SK-N-SH treated with all-trans-retinoic acid at 6 μM for 48 hours (cell line): ENCODE results near the gene MAB21L4.

ENCODE experiments used
- ATAC-seq: fragments of 200-7000 bp; cut with Tn5 transposase; 3 replicates; pipeline ENCODE4 v1.9.1; 2020; ENCODE audit warnings: mild to moderate bottlenecking, moderate library complexity
- ARNTL ChIP-seq: fragments of 450-650 bp; formaldehyde crosslinking; IDR thresholded peaks from 2 replicates; pipeline ENCODE4 v1.5.0; 2020; ENCODE audit warnings: low read depth, mild to moderate bottlenecking, moderate library complexity, borderline replicate concordance
- BACH2 ChIP-seq: fragments of 250-450 bp; sonication (Bioruptor Pico); IDR thresholded peaks from 2 replicates; pipeline ENCODE4 v1.9.0; 2021; ENCODE audit warnings: mild to moderate bottlenecking, borderline replicate concordance
- CREB5 ChIP-seq: fragments of 250-450 bp; sonication (Bioruptor Pico); IDR thresholded peaks from 2 replicates; pipeline ENCODE4 v1.5.1; 2020; ENCODE audit warnings: low read depth, mild to moderate bottlenecking, moderate library complexity
- CSRNP3 ChIP-seq: fragments of 250-450 bp; sonication (Bioruptor Pico); IDR thresholded peaks from 2 replicates; pipeline ENCODE4 v1.5.1; 2021; ENCODE audit warnings: mild to moderate bottlenecking, moderate library complexity
- ESRRG ChIP-seq: fragments of 250-450 bp; sonication (Bioruptor Pico); IDR thresholded peaks from 2 replicates; pipeline ENCODE4 v1.6.1; 2021; ENCODE audit warnings: mild to moderate bottlenecking
- GLIS3 ChIP-seq: fragments of 250-450 bp; sonication (Bioruptor Pico); IDR thresholded peaks from 2 replicates; pipeline ENCODE4 v1.5.0; 2020; ENCODE audit warnings: mild to moderate bottlenecking, moderate library complexity
- ISL1 ChIP-seq: fragments of 250-450 bp; sonication (Bioruptor Pico); IDR thresholded peaks from 2 replicates; pipeline ENCODE4 v2.1.2; 2022; ENCODE audit warnings: mild to moderate bottlenecking, moderate library complexity
- OSR1 ChIP-seq: fragments of 250-450 bp; sonication (Bioruptor Pico); IDR thresholded peaks from 2 replicates; pipeline ENCODE4 v1.8.0; 2022; ENCODE audit warnings: moderate library complexity, mild to moderate bottlenecking, inconsistent platforms
- PPARA ChIP-seq: fragments of 250-450 bp; sonication (Bioruptor Pico); IDR thresholded peaks from 2 replicates; pipeline ENCODE4 v1.5.0; 2020; ENCODE audit warnings: mild to moderate bottlenecking, borderline replicate concordance
- RARB ChIP-seq: fragments of 250-450 bp; sonication (Bioruptor Pico); IDR thresholded peaks from 2 replicates; pipeline ENCODE4 v1.8.0; 2021; ENCODE audit warnings: mild to moderate bottlenecking, moderate library complexity
- SNAI2 ChIP-seq: fragments of 250-450 bp; sonication (Bioruptor Pico); IDR thresholded peaks from 2 replicates; pipeline ENCODE4 v1.5.0; 2020; ENCODE audit warnings: mild to moderate bottlenecking, moderate library complexity
- TCF4 ChIP-seq: fragments of 250-450 bp; sonication (Bioruptor Pico); IDR thresholded peaks from 2 replicates; pipeline ENCODE4 v1.8.0; 2021; ENCODE audit warnings: mild to moderate bottlenecking, moderate library complexity, borderline replicate concordance
- TOX ChIP-seq: fragments of 250-450 bp; sonication (Bioruptor Pico); IDR thresholded peaks from 2 replicates; pipeline ENCODE4 v1.8.0; 2021; ENCODE audit warnings: mild to moderate bottlenecking, moderate library complexity, borderline replicate concordance
- TSHZ2 ChIP-seq: fragments of 250-450 bp; sonication (Bioruptor Pico); IDR thresholded peaks from 2 replicates; pipeline ENCODE4 v1.5.0; 2020; ENCODE audit warnings: mild to moderate bottlenecking, moderate library complexity
- ZFP3 ChIP-seq: fragments of 250-450 bp; sonication (Bioruptor Pico); IDR thresholded peaks from 2 replicates; pipeline ENCODE4 v1.5.0; 2020; ENCODE audit warnings: mild to moderate bottlenecking, moderate library complexity
- ZNF565 ChIP-seq: fragments of 450-650 bp; formaldehyde crosslinking; conservative IDR thresholded peaks from 2 replicates; pipeline ENCODE4 v1.5.0; 2020; ENCODE audit warnings: low read depth, mild to moderate bottlenecking, moderate library complexity
- ZNF70 ChIP-seq: fragments of 450-650 bp; formaldehyde crosslinking; IDR thresholded peaks from 2 replicates; pipeline ENCODE4 v1.5.0; 2020; ENCODE audit warnings: mild to moderate bottlenecking, moderate library complexity
- ZNF8 ChIP-seq: fragments of 450-650 bp; formaldehyde crosslinking; IDR thresholded peaks from 2 replicates; pipeline ENCODE4 v1.5.0; 2020; ENCODE audit warnings: mild to moderate bottlenecking, moderate library complexity

MAB21L4 gene

GRCh38 chr2:240909216-240909974 lies 13.4 kb upstream of the MAB21L4 start:
- TF ChIP-seq ESRRG (CRISPR knock-in tag) (no peak), TCF4 (peak; percentile 90)
- no peak; the same call in 2 of the 3 replicates for ATAC-seq

GRCh38 chr2:240906911-240907590 lies 11.1 kb upstream of the MAB21L4 start:
- TF ChIP-seq ZNF8 (CRISPR knock-in tag) (no peak), PPARA (no peak), GLIS3 (CRISPR knock-in tag) (no peak), TSHZ2 (CRISPR knock-in tag) (no peak), ISL1 (CRISPR knock-in tag) (no peak), ZNF565 (CRISPR knock-in tag) (no peak), RARB (CRISPR knock-in tag) (no peak), CREB5 (CRISPR knock-in tag) (no peak), CSRNP3 (CRISPR knock-in tag) (no peak)
- ATAC-seq = peak; percentile 35

- peak; percentile 48 for ATAC-seq
- no peak for TF ChIP-seq TOX (CRISPR knock-in tag)
- TF ChIP-seq ZNF70 (CRISPR knock-in tag) = no peak
- TF ChIP-seq ISL1 (CRISPR knock-in tag) = no peak
- no peak for TF ChIP-seq ZFP3 (CRISPR knock-in tag)
- no peak for TF ChIP-seq CREB5 (CRISPR knock-in tag)
- TF ChIP-seq ZNF565 (CRISPR knock-in tag) = no peak
- TF ChIP-seq CSRNP3 (CRISPR knock-in tag) = no peak
- TF ChIP-seq SNAI2 (CRISPR knock-in tag) = no peak
Observed at GRCh38 chr2:240906141-240906910, 10.4 kb upstream of the MAB21L4 start, which contains the start of gene CROCC2. Gene CROCC2 (plus strand): TSS chr2:240906336. CDS start chr2:240906514, 178 bp downstream.

- no peak for TF ChIP-seq TOX (CRISPR knock-in tag)
- TF ChIP-seq BACH2 (CRISPR knock-in tag) = no peak
- TF ChIP-seq RARB (CRISPR knock-in tag) = no peak
- no peak for TF ChIP-seq ARNTL (CRISPR knock-in tag)
- TF ChIP-seq PPARA = no peak
- TF ChIP-seq OSR1 (CRISPR knock-in tag) = no peak
- TF ChIP-seq TSHZ2 (CRISPR knock-in tag) = no peak
- TF ChIP-seq ZNF565 (CRISPR knock-in tag) = no peak
- no peak for TF ChIP-seq CSRNP3 (CRISPR knock-in tag)
- no peak for ATAC-seq
Observed at GRCh38 chr2:240905176-240905781, 9.3 kb upstream of the MAB21L4 start.
